PFSK-1 (cell line): ENCODE results near the gene BTG1.

Source experiments
- FOXP2 ChIP-seq: optimal IDR thresholded peaks from 2 replicates; pipeline ENCODE3; 2011; ENCODE audit warnings: borderline replicate concordance, control low read depth, inconsistent platforms; ENCODE audit not compliant: insufficient read depth; ENCODE audit errors: extremely low read length, extremely low read depth
- POLR2AphosphoS5 ChIP-seq: IDR thresholded peaks from 2 replicates; pipeline ENCODE4 v1.6.1; 2012; ENCODE audit warnings: low read depth, mild to moderate bottlenecking, control low read depth, low read length, moderate library complexity
- SIN3A ChIP-seq: IDR thresholded peaks from 2 replicates; pipeline ENCODE4 v1.6.1; 2012; ENCODE audit warnings: mild to moderate bottlenecking, low read length, moderate library complexity, borderline replicate concordance; ENCODE audit not compliant: insufficient read depth
- TAF1 ChIP-seq: IDR thresholded peaks from 2 replicates; pipeline ENCODE4 v1.6.1; 2012; ENCODE audit warnings: low read length, control low read depth, borderline replicate concordance; ENCODE audit not compliant: insufficient read depth
- TF ChIP-seq, protein P1 (sequence below), 2 experiments: IDR thresholded peaks; 2 replicates each; pipeline versions ENCODE4 v1.6.1 to v1.8.0; 2011 to 2012; ENCODE audit warnings: low read depth in 2 of 2, low read length in 2 of 2, control low read depth in 1 of 2, inconsistent platforms in 1 of 2, mild to moderate bottlenecking in 1 of 2, moderate library complexity in 1 of 2; ENCODE audit not compliant: insufficient read depth in 1 of 2

Gene BTG1

DNA sequence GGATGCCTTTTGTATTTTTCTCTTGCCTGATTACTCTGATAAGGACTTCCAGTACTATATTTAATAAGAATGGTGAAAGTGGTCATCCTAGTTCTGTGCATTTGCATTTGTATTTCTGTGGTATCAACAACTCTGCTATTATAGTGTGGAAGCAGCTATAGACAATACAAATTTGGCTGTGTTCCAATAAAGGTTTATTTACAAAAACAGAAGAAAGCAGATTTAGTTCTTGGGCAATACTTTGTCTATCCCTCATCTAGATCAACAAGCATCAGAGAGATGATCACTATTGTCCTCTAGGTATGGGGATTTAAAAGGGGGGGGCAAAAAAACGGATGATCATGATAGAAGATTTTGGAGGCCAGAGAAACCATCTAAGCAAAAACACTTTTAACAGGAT, 19.1 kb upstream of the BTG1 start:
- TF ChIP-seq SIN3A: no peak
- TF ChIP-seq FOXP2: no peak
- TF ChIP-seq POLR2AphosphoS5: no peak
- TF ChIP-seq, protein P1, sequence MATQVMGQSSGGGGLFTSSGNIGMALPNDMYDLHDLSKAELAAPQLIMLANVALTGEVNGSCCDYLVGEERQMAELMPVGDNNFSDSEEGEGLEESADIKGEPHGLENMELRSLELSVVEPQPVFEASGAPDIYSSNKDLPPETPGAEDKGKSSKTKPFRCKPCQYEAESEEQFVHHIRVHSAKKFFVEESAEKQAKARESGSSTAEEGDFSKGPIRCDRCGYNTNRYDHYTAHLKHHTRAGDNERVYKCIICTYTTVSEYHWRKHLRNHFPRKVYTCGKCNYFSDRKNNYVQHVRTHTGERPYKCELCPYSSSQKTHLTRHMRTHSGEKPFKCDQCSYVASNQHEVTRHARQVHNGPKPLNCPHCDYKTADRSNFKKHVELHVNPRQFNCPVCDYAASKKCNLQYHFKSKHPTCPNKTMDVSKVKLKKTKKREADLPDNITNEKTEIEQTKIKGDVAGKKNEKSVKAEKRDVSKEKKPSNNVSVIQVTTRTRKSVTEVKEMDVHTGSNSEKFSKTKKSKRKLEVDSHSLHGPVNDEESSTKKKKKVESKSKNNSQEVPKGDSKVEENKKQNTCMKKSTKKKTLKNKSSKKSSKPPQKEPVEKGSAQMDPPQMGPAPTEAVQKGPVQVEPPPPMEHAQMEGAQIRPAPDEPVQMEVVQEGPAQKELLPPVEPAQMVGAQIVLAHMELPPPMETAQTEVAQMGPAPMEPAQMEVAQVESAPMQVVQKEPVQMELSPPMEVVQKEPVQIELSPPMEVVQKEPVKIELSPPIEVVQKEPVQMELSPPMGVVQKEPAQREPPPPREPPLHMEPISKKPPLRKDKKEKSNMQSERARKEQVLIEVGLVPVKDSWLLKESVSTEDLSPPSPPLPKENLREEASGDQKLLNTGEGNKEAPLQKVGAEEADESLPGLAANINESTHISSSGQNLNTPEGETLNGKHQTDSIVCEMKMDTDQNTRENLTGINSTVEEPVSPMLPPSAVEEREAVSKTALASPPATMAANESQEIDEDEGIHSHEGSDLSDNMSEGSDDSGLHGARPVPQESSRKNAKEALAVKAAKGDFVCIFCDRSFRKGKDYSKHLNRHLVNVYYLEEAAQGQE (IDR thresholded peaks at IDR 0.05; ENCODE audit: insufficient read depth in 1 of 2, low read depth in 2 of 2, low read length in 2 of 2): no peak
- TF ChIP-seq TAF1: no peak

DNA sequence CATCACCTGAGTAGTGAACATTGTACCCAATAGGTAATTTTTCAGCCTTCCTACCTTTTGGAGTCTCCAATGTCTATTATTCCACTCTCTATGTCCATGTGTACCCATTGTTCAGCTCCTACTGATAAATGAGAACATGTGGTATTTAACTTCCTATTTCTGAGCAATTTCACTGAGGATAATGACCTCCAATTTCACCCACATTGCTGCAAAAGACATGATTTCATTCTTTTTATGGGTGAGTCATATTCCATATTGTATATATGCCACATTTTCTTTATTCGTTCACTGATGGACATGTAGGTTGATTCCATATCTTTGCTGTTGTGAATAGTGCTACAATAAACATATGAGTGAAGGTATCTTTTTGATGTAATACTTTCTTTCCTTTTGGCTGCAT, 16.4 kb upstream of the BTG1 start:
- TF ChIP-seq, protein P1 (IDR thresholded peaks at IDR 0.05; ENCODE audit: insufficient read depth in 1 of 2, low read depth in 2 of 2, low read length in 2 of 2): no peak
- TF ChIP-seq POLR2AphosphoS5 (no peak), SIN3A (no peak), TAF1 (no peak)

DNA sequence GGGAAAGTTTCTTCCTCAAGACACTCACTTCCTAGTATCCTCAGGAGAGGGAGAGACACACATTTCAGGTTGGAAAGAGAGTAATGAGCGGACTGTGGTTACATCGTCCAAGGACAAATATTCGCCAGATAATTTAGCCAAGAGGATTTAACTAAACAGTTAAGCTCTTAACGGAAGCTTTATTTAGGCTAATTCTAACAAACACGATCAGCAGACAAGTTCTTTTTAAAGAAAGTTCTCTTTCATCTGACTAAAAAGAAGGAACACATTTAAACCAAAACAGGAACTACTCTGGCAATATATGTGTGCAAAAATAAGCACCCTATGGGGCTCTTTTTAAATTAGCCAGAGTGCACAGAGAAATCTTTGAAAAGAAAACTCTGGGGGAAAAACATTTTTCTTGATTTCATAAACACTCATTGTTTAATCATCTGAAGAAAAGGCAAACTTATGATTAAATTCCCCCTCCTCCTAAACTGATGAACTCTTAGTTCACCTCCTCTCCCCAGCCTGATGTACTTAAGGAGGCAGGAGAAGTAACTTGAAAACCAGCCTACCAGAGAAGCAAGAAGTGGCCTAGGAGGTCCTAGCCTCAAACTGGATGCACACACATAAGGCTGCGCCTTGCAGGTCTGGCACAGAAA, 13.3 kb upstream of the BTG1 start:
- TF ChIP-seq FOXP2: no peak
- TF ChIP-seq, protein P1 (IDR thresholded peaks at IDR 0.05; ENCODE audit: insufficient read depth in 1 of 2, low read depth in 2 of 2, low read length in 2 of 2): no peak
- no peak for TF ChIP-seq TAF1
- no peak for TF ChIP-seq POLR2AphosphoS5
- no peak for TF ChIP-seq SIN3A

DNA sequence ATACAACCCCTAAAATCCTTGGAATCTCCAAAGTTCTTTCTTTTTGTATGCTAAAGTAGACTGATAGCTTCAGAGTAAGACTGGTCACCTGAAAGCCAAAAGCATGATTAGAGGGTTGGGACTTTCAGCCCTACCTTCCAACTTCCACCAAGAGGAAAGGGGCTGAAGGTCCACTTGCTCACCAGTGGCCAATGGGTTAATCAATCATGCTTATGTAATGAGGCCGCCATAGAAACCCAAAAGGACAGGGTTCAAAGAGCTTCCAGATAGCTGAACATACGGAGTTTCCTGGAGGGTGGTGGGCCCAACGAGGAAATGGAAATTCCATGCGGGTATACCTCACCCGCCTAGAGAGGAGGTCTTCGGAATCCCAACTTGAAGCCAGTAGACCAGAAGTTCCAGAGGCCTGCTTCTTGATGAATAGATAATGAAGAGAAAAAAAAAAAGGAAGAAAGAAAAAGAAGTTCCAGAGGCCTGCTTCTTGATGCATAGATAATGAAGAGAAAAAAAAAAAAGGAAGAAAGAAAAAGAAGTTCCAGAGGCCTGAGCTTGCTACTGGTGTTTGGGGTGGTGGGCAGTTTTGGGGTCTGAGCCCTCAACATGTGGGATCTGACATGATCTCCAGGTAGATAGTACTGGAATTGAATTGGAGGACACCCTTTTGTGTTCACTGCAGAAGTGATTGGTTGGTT, 11.2 kb upstream of the BTG1 start:
- TF ChIP-seq, protein P1 (IDR thresholded peaks at IDR 0.05; ENCODE audit: insufficient read depth in 1 of 2, low read depth in 2 of 2, low read length in 2 of 2): no peak
- TF ChIP-seq POLR2AphosphoS5 (no peak), TAF1 (no peak), SIN3A (no peak), FOXP2 (no peak)

DNA sequence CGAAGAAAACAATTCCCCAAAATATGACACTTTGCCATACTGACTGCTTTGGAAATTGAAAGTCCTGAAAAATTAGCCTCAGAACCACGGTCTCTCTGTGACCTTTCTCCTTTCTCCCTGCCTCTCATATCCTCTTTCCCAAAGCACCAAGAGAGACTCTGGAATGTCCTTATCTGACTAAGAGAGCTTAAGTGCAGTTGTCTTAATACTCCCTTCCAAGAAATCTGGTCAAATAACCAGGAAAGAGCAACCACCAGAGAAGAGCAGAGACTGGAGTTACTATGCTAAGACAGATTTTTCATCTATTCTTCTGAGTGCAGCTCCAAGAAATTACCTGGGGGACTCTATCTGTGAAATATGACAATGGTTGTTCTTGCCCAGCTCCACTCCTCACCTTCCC, 10.5 kb upstream of the BTG1 start:
- no peak for TF ChIP-seq POLR2AphosphoS5
- no peak for TF ChIP-seq SIN3A
- no peak for TF ChIP-seq TAF1
- TF ChIP-seq, protein P1 (IDR thresholded peaks at IDR 0.05; ENCODE audit: insufficient read depth in 1 of 2, low read depth in 2 of 2, low read length in 2 of 2): no peak
- no peak for TF ChIP-seq FOXP2
